ENCODE results near the gene LDLRAD3.

LDLRAD3 gene

GRCh38 chr11:36280531-36280930 lies 336.7 kb downstream of the LDLRAD3 start:
- H3K27me3 ChIP-seq (ENCODE audit: insufficient read depth, low read length): no peaks in the 10 kb centered on the region
- H2AFZ ChIP-seq (ENCODE audit: low read depth, low read length): no peak overlapping the region
- H3K9me3 ChIP-seq (ENCODE audit: low read length): peaks cover 8% of the 10 kb centered on the region
- no peaks in the 10 kb centered on the region for H3K36me3 ChIP-seq (ENCODE audit: insufficient read depth, low read length)
- peaks cover 33% of the 10 kb centered on the region for H3K4me1 ChIP-seq (ENCODE audit: insufficient read depth, low read length)
- H3K4me3 ChIP-seq (ENCODE audit: low read length): no peak overlapping the region
